WI38 (cell line): Measurements from ENCODE around the gene MINPP1.

ENCODE experiments used
- H3K4me3 ChIP-seq: 2 replicates; pipeline ENCODE4 v1.5.1; 2011; ENCODE audit warnings: low read depth, mild to moderate bottlenecking, control low read depth, low read length
- CTCF ChIP-seq: IDR thresholded peaks from 2 replicates; pipeline ENCODE4 v1.5.1; 2012; ENCODE audit warnings: low read depth, mild to moderate bottlenecking, control low read depth, low read length

The MINPP1 gene

GRCh38 chr10:87503886-87504285, 807 bp upstream of the MINPP1 start:
- H3K4me3 ChIP-seq: peak overlapping the region; percentile 90
- no peak for TF ChIP-seq CTCF

GRCh38 chr10:87504307-87504639, 420 bp upstream of the MINPP1 start:
- no peak for TF ChIP-seq CTCF
- H3K4me3 ChIP-seq: peak overlapping the region; percentile 90

GRCh38 chr10:87505366-87506111, 846 bp downstream of the MINPP1 start:
- peak; percentile 63 for TF ChIP-seq CTCF
- peak overlapping the region; percentile 90 for H3K4me3 ChIP-seq

- no peak for TF ChIP-seq CTCF
- H3K4me3 ChIP-seq: peak overlapping the region; percentile 90; the same call in 1 of the 2 replicates
Measured at GRCh38 chr10:87506956-87507355, 2.3 kb downstream of the MINPP1 start.

GRCh38 chr10:87507879-87508483, 3.3 kb downstream of the MINPP1 start:
- no peak overlapping the region for H3K4me3 ChIP-seq
- TF ChIP-seq CTCF: no peak

GRCh38 chr10:87508837-87509236, 4.1 kb downstream of the MINPP1 start:
- no peak for TF ChIP-seq CTCF
- no peak overlapping the region for H3K4me3 ChIP-seq

- no peak overlapping the region for H3K4me3 ChIP-seq
- TF ChIP-seq CTCF: no peak
Measured at GRCh38 chr10:87510025-87510424, 5.3 kb downstream of the MINPP1 start.
